Ectodermal cell (in vitro differentiated cells): ENCODE results near the gene UGT2A2. TPM values are rescaled to one million over a fixed set of nuclear protein-coding genes. Genes with fewer than 3 reads are reported as not detected.
"Not testable (repeated sequence)": the region's sequence is repeated elsewhere in the genome, so short reads cannot be mapped to it uniquely, and the experiment has no call there.

Source experiments
- H3K27ac ChIP-seq: 2 replicates; pipeline ENCODE4 v1.7.0; 2013; ENCODE audit warnings: mild to moderate bottlenecking, low read depth, low read length; ENCODE audit not compliant: insufficient read depth, poor library complexity, severe bottlenecking
- H3K27me3 ChIP-seq: 2 replicates; pipeline ENCODE4 v1.7.0; 2013; ENCODE audit warnings: mild to moderate bottlenecking, low read length; ENCODE audit not compliant: insufficient read depth, control insufficient read depth, poor library complexity, severe bottlenecking
- H3K36me3 ChIP-seq: one replicate; pipeline ENCODE4 v1.7.0; 2013; ENCODE audit warnings: low read length; ENCODE audit not compliant: control insufficient read depth, insufficient read depth
- H3K4me1 ChIP-seq: one replicate; pipeline ENCODE4 v1.7.0; 2013; ENCODE audit warnings: low read length; ENCODE audit not compliant: control insufficient read depth, insufficient read depth
- H3K4me3 ChIP-seq: 2 replicates; pipeline ENCODE4 v1.7.0; 2013; ENCODE audit warnings: low read depth, low read length, control low read depth; ENCODE audit not compliant: insufficient read depth
- H3K9me3 ChIP-seq: 2 replicates; pipeline ENCODE4 v1.7.0; 2013; ENCODE audit warnings: mild to moderate bottlenecking, low read length, moderate library complexity; ENCODE audit not compliant: control insufficient read depth
- WGBS, 2 experiments: methylation state at CpG; one replicate each; pipeline ENCODE4 v1.1.7; 2013; ENCODE audit warnings: missing lambda C conversion rate in 2 of 2; 5-methylcytosine and 5-hydroxymethylcytosine counted together
- polyA plus RNA-seq, 4 experiments: library from polyadenylated mRNA; stranded (reverse); fragments of 50-300 nt; gene quantifications; one replicate each; pipeline ENCODE4 v1.2.3, GENCODE V29; 2013

The UGT2A2 gene
- not detected for polyA plus RNA-seq (2013, experiment 1 of 4)
- not detected for polyA plus RNA-seq (2013, experiment 2 of 4)
- not detected for polyA plus RNA-seq (2013, experiment 3 of 4)
- polyA plus RNA-seq (2013, experiment 4 of 4) = not detected

- WGBS, 2 experiments = no CpG with 5 or more reads among the region's 3 CpGs
- Histone ChIP-seq H3K9me3 (no peaks in the 10 kb centered on the region), H3K27ac (no peak within 1 kb of the TSS), H3K4me3 (no peak within 1 kb of the TSS), H3K4me1 (no peaks in the 10 kb centered on the region), H3K27me3 (no peaks in the 10 kb centered on the region), H3K36me3 (no peaks in the 10 kb centered on the region)
Measured at GRCh38 chr4:69639542-69639941, at the start of gene UGT2A2. Gene UGT2A2 (minus strand): TSS chr4:69639642. CDS start chr4:69639640, 2 bp downstream.

GRCh38 chr4:69684804-69685203 is 45.4 kb upstream of the UGT2A2 start:
- no peaks in the 10 kb centered on the region for H3K27me3 ChIP-seq
- WGBS, 2 experiments = 50 to 73% methylated on average over 2 to 4 of the region's 4 CpGs

GRCh38 chr4:69668680-69669079 is 29.2 kb upstream of the UGT2A2 start:
- Histone ChIP-seq H3K4me1 (no peaks in the 10 kb centered on the region), H3K36me3 (no peaks in the 10 kb centered on the region), H3K27me3 (no peaks in the 10 kb centered on the region), H3K4me3 (no peak overlapping the region), H3K27ac (no peak overlapping the region), H3K9me3 (no peaks in the 10 kb centered on the region)

More at GRCh38 chr4:69684804-69685203, 45.4 kb upstream of the UGT2A2 start:
- Histone ChIP-seq H3K36me3 (no peaks in the 10 kb centered on the region), H3K27ac (no peak overlapping the region), H3K4me3 (no peak overlapping the region), H3K4me1 (no peaks in the 10 kb centered on the region), H3K9me3 (no peaks in the 10 kb centered on the region)

- 61 to 68% methylated on average over 22 of the region's 22 CpGs for WGBS, 2 experiments
- not testable (repeated sequence) for H3K9me3 ChIP-seq, H3K27ac ChIP-seq, H3K4me1 ChIP-seq, H3K4me3 ChIP-seq, H3K27me3 ChIP-seq, H3K36me3 ChIP-seq
Measured at GRCh38 chr4:69664009-69664408, 24.6 kb upstream of the UGT2A2 start.

- WGBS, 2 experiments = 76 to 86% methylated on average over 4 of the region's 4 CpGs
Measured at GRCh38 chr4:69661130-69661803, 21.8 kb upstream of the UGT2A2 start.

GRCh38 chr4:69658133-69658532 is 18.7 kb upstream of the UGT2A2 start:
- Histone ChIP-seq H3K9me3 (no peaks in the 10 kb centered on the region), H3K4me1 (no peaks in the 10 kb centered on the region), H3K4me3 (no peak overlapping the region), H3K27ac (no peak overlapping the region), H3K27me3 (no peaks in the 10 kb centered on the region), H3K36me3 (no peaks in the 10 kb centered on the region)
- 95 to 96% methylated on average over 12 of the region's 12 CpGs for WGBS, 2 experiments

More at GRCh38 chr4:69661130-69661803, 21.8 kb upstream of the UGT2A2 start:
- not testable (repeated sequence) for H3K9me3 ChIP-seq, H3K4me1 ChIP-seq, H3K4me3 ChIP-seq, H3K36me3 ChIP-seq, H3K27me3 ChIP-seq, H3K27ac ChIP-seq

- 83 to 85% methylated on average over 6 of the region's 6 CpGs for WGBS, 2 experiments
- no peaks in the 10 kb centered on the region for H3K36me3 ChIP-seq
- no peak overlapping the region for H3K27ac ChIP-seq
- H3K27me3 ChIP-seq = no peaks in the 10 kb centered on the region
- no peaks in the 10 kb centered on the region for H3K9me3 ChIP-seq
- H3K4me1 ChIP-seq = no peaks in the 10 kb centered on the region
- H3K4me3 ChIP-seq = no peak overlapping the region
Measured at GRCh38 chr4:69656653-69657158, 17.3 kb upstream of the UGT2A2 start.

- H3K36me3 ChIP-seq = no peaks in the 10 kb centered on the region
- H3K27me3 ChIP-seq = no peaks in the 10 kb centered on the region
- H3K4me1 ChIP-seq = no peaks in the 10 kb centered on the region
- no peaks in the 10 kb centered on the region for H3K9me3 ChIP-seq
- H3K4me3 ChIP-seq = no peak within 1 kb of the TSS
- H3K27ac ChIP-seq = no peak within 1 kb of the TSS
- WGBS, 2 experiments = 100% methylated on average over 1 of the region's 1 CpG; no CpG with 5 or more reads in 1 of the 2 experiments
Measured at GRCh38 chr4:69653147-69653546, 13.7 kb upstream of the UGT2A2 start, which contains the start of gene UGT2A1. Gene UGT2A1 (minus strand): TSS chr4:69653247. CDS start chr4:69647644, 5,603 bp downstream.

GRCh38 chr4:69650872-69651271 is 11.4 kb upstream of the UGT2A2 start:
- H3K4me1 ChIP-seq = no peaks in the 10 kb centered on the region
- WGBS, 2 experiments = 16 to 46% methylated on average over 1 of the region's 3 CpGs
- H3K4me3 ChIP-seq = no peak overlapping the region

GRCh38 chr4:69649629-69650028 is 10.2 kb upstream of the UGT2A2 start:
- Histone ChIP-seq H3K4me3 (no peak overlapping the region), H3K27ac (no peak overlapping the region)
- WGBS, 2 experiments = 91 to 97% methylated on average over 2 of the region's 2 CpGs

More at GRCh38 chr4:69650872-69651271, 11.4 kb upstream of the UGT2A2 start:
- Histone ChIP-seq H3K36me3 (no peaks in the 10 kb centered on the region), H3K27me3 (no peaks in the 10 kb centered on the region), H3K27ac (no peak overlapping the region), H3K9me3 (no peaks in the 10 kb centered on the region)

More at GRCh38 chr4:69649629-69650028, 10.2 kb upstream of the UGT2A2 start:
- H3K36me3 ChIP-seq = no peaks in the 10 kb centered on the region
- no peaks in the 10 kb centered on the region for H3K9me3 ChIP-seq
- no peaks in the 10 kb centered on the region for H3K4me1 ChIP-seq
- H3K27me3 ChIP-seq = no peaks in the 10 kb centered on the region
